CD8-positive, alpha-beta memory T cell (primary cell): Measurements from ENCODE around the gene KRTAP5-11. TPM values are rescaled to one million over a fixed set of nuclear protein-coding genes. Genes with fewer than 3 reads are reported as not detected.
"Not testable (repeated sequence)": the region's sequence is repeated elsewhere in the genome, so short reads cannot be mapped to it uniquely, and the experiment has no call there.

ENCODE experiments used
- CTCF ChIA-PET: fragments of 350-600 bp; sonication (Branson Sonifier 250); formaldehyde crosslinking; loops from one replicate; lab custom pipeline; 2021; ENCODE audit warnings: antibody characterized with exemption; lab: Charles Lee
- POLR2A ChIA-PET: fragments of 350-600 bp; sonication (Branson Sonifier 250); formaldehyde crosslinking; loops from one replicate; lab custom pipeline; 2021; ENCODE audit warnings: antibody characterized with exemption; lab: Charles Lee
- DNase-seq, 5 donors: peaks; one replicate each; pipeline versions ENCODE4 v3.0.0 to v3.0.0-alpha.2; 2020 to 2022; ENCODE audit warnings: mixed read lengths in 1 of 5
- H3K27ac ChIP-seq: one replicate; pipeline ENCODE4 v1.7.0; 2013; ENCODE audit warnings: low read depth, mild to moderate bottlenecking, low read length, moderate library complexity
- H3K27me3 ChIP-seq: 2 replicates; pipeline ENCODE4 v1.7.0; 2013; ENCODE audit warnings: low read length, mild to moderate bottlenecking; ENCODE audit not compliant: insufficient read depth, poor library complexity, severe bottlenecking
- H3K36me3 ChIP-seq: 2 replicates; pipeline ENCODE4 v1.7.0; 2013; ENCODE audit warnings: mild to moderate bottlenecking, low read length, moderate library complexity; ENCODE audit not compliant: insufficient read depth
- H3K4me1 ChIP-seq: 2 replicates; pipeline ENCODE4 v1.7.0; 2013; ENCODE audit warnings: mild to moderate bottlenecking, low read length, moderate library complexity; ENCODE audit not compliant: insufficient read depth
- H3K4me3 ChIP-seq: 2 replicates; pipeline ENCODE4 v1.7.0; 2013; ENCODE audit warnings: mild to moderate bottlenecking, low read length
- H3K9me3 ChIP-seq: 2 replicates; pipeline ENCODE4 v1.7.0; 2013; ENCODE audit warnings: mild to moderate bottlenecking, low read length
- H3K27ac Mint-ChIP-seq, 8 donors: one replicate each; pipeline ENCODE4 v1.8.0; 2020 to 2021; ENCODE audit warnings: mixed read lengths in 8 of 8, mild to moderate bottlenecking in 6 of 8, inconsistent platforms in 3 of 8, moderate library complexity in 3 of 8
- H3K27me3 Mint-ChIP-seq, 2 donors: one replicate each; pipeline ENCODE4 v1.8.0; 2020 to 2021; ENCODE audit warnings: mixed read lengths in 2 of 2, mild to moderate bottlenecking in 1 of 2, moderate library complexity in 1 of 2
- H3K36me3 Mint-ChIP-seq, 3 donors: one replicate each; pipeline ENCODE4 v1.8.0; 2020 to 2021; ENCODE audit warnings: mixed read lengths in 3 of 3, inconsistent platforms in 1 of 3, mild to moderate bottlenecking in 1 of 3
- H3K4me1 Mint-ChIP-seq, 3 donors: one replicate each; pipeline ENCODE4 v1.8.0; 2020 to 2021; ENCODE audit warnings: mixed read lengths in 3 of 3, inconsistent platforms in 1 of 3, mild to moderate bottlenecking in 1 of 3
- H3K4me3 Mint-ChIP-seq, 7 donors: one replicate each; pipeline ENCODE4 v1.8.0; 2020 to 2021; ENCODE audit warnings: mixed read lengths in 7 of 7, mild to moderate bottlenecking in 6 of 7, moderate library complexity in 4 of 7, inconsistent platforms in 2 of 7
- H3K9me3 Mint-ChIP-seq, 5 donors: one replicate each; pipeline ENCODE4 v1.8.0; 2020 to 2022; ENCODE audit warnings: mixed read lengths in 5 of 5, mild to moderate bottlenecking in 3 of 5, moderate library complexity in 2 of 5, inconsistent platforms in 1 of 5
- polyA plus RNA-seq: library from polyadenylated mRNA; unstranded; fragments of 300-500 nt; fragmentation: Illumina TruSeq; gene quantifications from one replicate; pipeline ENCODE4 v1.2.3, GENCODE V29; 2021
- total RNA-seq, 2 experiments: library from RNA; stranded (reverse); gene quantifications; one replicate each; pipeline ENCODE4 v1.2.3, GENCODE V29; 2021

Gene KRTAP5-11
- total and polyA plus RNA-seq, 3 experiments from 2014 or later = not detected

- Histone ChIP-seq H3K4me3 (no peak overlapping the region), H3K27ac (no peak overlapping the region), H3K4me1 (no peaks in the 10 kb centered on the region), H3K36me3 (no peaks in the 10 kb centered on the region), H3K9me3 (no peaks in the 10 kb centered on the region), H3K27me3 (peaks cover 3% of the 10 kb centered on the region)
- H3K4me3 Mint-ChIP-seq = no peak overlapping the region
- peaks cover 25 to 60% of the 10 kb centered on the region in 2 donors for H3K27me3 Mint-ChIP-seq
- peaks cover 0 to 10% (median 5%) of the 10 kb centered on the region in 5 donors for H3K9me3 Mint-ChIP-seq
- H3K27ac Mint-ChIP-seq = no peak overlapping the region
- no peak for DNase-seq
- ChIA-PET POLR2A (no interaction called here), CTCF (no interaction called here)
- peaks cover 0 to 8% (median 7%) of the 10 kb centered on the region in 3 donors for H3K4me1 Mint-ChIP-seq
- H3K36me3 Mint-ChIP-seq = peaks cover 0 to 11% (median 0%) of the 10 kb centered on the region in 3 donors
Measured at GRCh38 chr11:71543866-71544265, 38.8 kb downstream of the KRTAP5-11 start.

GRCh38 chr11:71542879-71543777 lies 39.5 kb downstream of the KRTAP5-11 start:
- H3K4me1 Mint-ChIP-seq = peaks cover 0 to 8% (median 7%) of the 10 kb centered on the region in 3 donors
- Histone ChIP-seq H3K27ac (no peak overlapping the region), H3K4me3 (no peak overlapping the region), H3K27me3 (peaks cover 3% of the 10 kb centered on the region), H3K36me3 (no peaks in the 10 kb centered on the region), H3K4me1 (no peaks in the 10 kb centered on the region), H3K9me3 (no peaks in the 10 kb centered on the region)
- CTCF ChIA-PET = no interaction called here
- DNase-seq = no peak
- POLR2A ChIA-PET = no interaction called here
- H3K9me3 Mint-ChIP-seq = peaks cover 0 to 10% (median 5%) of the 10 kb centered on the region in 5 donors
- H3K36me3 Mint-ChIP-seq = peaks cover 0 to 11% (median 0%) of the 10 kb centered on the region in 3 donors
- H3K4me3 Mint-ChIP-seq = no peak overlapping the region
- H3K27ac Mint-ChIP-seq = no peak overlapping the region
- peaks cover 21 to 58% of the 10 kb centered on the region in 2 donors for H3K27me3 Mint-ChIP-seq

GRCh38 chr11:71542382-71542781 lies 40.3 kb downstream of the KRTAP5-11 start:
- H3K4me3 Mint-ChIP-seq = no peak overlapping the region
- Histone ChIP-seq H3K27ac (no peak overlapping the region), H3K4me1 (no peaks in the 10 kb centered on the region), H3K27me3 (no peaks in the 10 kb centered on the region), H3K9me3 (no peaks in the 10 kb centered on the region), H3K4me3 (no peak overlapping the region), H3K36me3 (no peaks in the 10 kb centered on the region)
- H3K9me3 Mint-ChIP-seq = peaks cover 0 to 10% (median 5%) of the 10 kb centered on the region in 5 donors
- CTCF ChIA-PET = no interaction called here
- H3K4me1 Mint-ChIP-seq = peaks cover 0 to 8% (median 7%) of the 10 kb centered on the region in 3 donors
- peaks cover 20 to 54% of the 10 kb centered on the region in 2 donors for H3K27me3 Mint-ChIP-seq
- H3K27ac Mint-ChIP-seq = no peak overlapping the region
- DNase-seq = no peak
- peaks cover 0 to 11% (median 0%) of the 10 kb centered on the region in 3 donors for H3K36me3 Mint-ChIP-seq
- POLR2A ChIA-PET = no interaction called here

- H3K9me3 ChIP-seq, DNase-seq, POLR2A ChIA-PET, H3K4me1 ChIP-seq, H3K4me3 ChIP-seq, H3K4me3 Mint-ChIP-seq, H3K27me3 ChIP-seq, H3K36me3 ChIP-seq, CTCF ChIA-PET, H3K4me1 Mint-ChIP-seq, H3K27ac ChIP-seq: not testable (repeated sequence)
- peaks cover 0 to 11% (median 0%) of the 10 kb centered on the region in 3 donors for H3K36me3 Mint-ChIP-seq
- H3K27me3 Mint-ChIP-seq = peaks cover 16 to 52% of the 10 kb centered on the region in 2 donors
- H3K27ac Mint-ChIP-seq = peak overlapping the region in 1 of 8 donors; percentile 51
- H3K9me3 Mint-ChIP-seq = peaks cover 0 to 10% (median 5%) of the 10 kb centered on the region in 5 donors
Measured at GRCh38 chr11:71540521-71541304, 42.0 kb downstream of the KRTAP5-11 start.

GRCh38 chr11:71539971-71540370 lies 42.7 kb downstream of the KRTAP5-11 start:
- H3K9me3 ChIP-seq, CTCF ChIA-PET, H3K9me3 Mint-ChIP-seq, H3K27ac ChIP-seq, H3K4me1 ChIP-seq, H3K36me3 ChIP-seq, H3K4me1 Mint-ChIP-seq, H3K4me3 Mint-ChIP-seq, H3K27ac Mint-ChIP-seq, H3K4me3 ChIP-seq, DNase-seq, POLR2A ChIA-PET, H3K27me3 ChIP-seq: not testable (repeated sequence)
- Mint-ChIP-seq H3K36me3 (peaks cover 0 to 11% (median 0%) of the 10 kb centered on the region in 3 donors), H3K27me3 (peaks cover 13 to 51% of the 10 kb centered on the region in 2 donors)

DNA sequence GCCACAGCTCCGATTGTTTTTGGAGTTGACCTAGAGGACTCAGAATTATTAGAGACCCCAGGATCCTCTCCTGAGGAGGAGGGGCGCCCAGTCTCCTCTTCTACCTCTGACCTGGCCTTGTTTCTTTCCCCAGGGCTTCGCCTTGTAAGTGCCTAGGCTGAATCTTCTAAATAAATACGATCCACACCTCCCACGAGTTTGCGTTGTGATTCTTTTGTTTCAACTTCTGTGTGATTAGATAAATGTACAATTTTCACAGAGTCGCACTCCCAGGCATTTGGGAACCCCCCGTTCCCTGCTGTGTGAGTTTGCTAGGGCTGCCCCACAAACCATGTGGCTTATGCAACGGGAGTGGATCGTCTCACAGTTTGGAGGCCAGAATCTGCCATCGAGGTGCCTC lies 43.7 kb downstream of the KRTAP5-11 start:
- H3K27ac ChIP-seq = no peak overlapping the region
- DNase-seq = no peak
- Mint-ChIP-seq H3K9me3 (peaks cover 0 to 9% (median 5%) of the 10 kb centered on the region in 5 donors), H3K4me3 (no peak overlapping the region), H3K4me1 (peaks cover 0 to 8% (median 4%) of the 10 kb centered on the region in 3 donors), H3K27me3 (peaks cover 11 to 45% of the 10 kb centered on the region in 2 donors), H3K27ac (no peak overlapping the region), H3K36me3 (peaks cover 0 to 11% (median 0%) of the 10 kb centered on the region in 3 donors)
- no peaks in the 10 kb centered on the region for H3K36me3 ChIP-seq
- no peaks in the 10 kb centered on the region for H3K9me3 ChIP-seq
- H3K4me1 ChIP-seq = no peaks in the 10 kb centered on the region
- ChIA-PET POLR2A (no interaction called here), CTCF (no interaction called here)
- no peaks in the 10 kb centered on the region for H3K27me3 ChIP-seq
- no peak overlapping the region for H3K4me3 ChIP-seq

DNA sequence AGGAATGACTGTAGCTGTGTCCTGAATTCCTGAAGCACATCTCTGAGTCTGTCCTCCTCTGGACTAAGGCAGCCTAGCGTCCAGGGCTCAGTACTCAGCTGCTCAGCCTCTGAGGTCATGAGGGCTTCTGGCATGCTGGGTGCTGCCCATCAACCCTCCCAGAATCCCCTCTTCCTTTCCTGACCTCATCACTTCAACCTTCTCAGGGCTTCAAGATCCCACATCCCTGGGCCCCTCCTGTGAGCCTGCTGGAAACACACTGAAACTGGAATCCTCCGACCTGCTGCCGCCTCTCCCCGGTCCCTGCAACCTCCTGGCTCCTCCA lies 44.0 kb downstream of the KRTAP5-11 start:
- Mint-ChIP-seq H3K36me3 (peaks cover 0 to 11% (median 0%) of the 10 kb centered on the region in 3 donors), H3K4me3 (no peak overlapping the region), H3K27ac (no peak overlapping the region), H3K9me3 (peaks cover 0 to 9% (median 5%) of the 10 kb centered on the region in 5 donors), H3K27me3 (peaks cover 11 to 45% of the 10 kb centered on the region in 2 donors), H3K4me1 (peaks cover 0 to 5% (median 2%) of the 10 kb centered on the region in 3 donors)
- ChIA-PET CTCF (no interaction called here), POLR2A (no interaction called here)
- Histone ChIP-seq H3K27ac (no peak overlapping the region), H3K4me3 (no peak overlapping the region), H3K36me3 (no peaks in the 10 kb centered on the region), H3K9me3 (no peaks in the 10 kb centered on the region), H3K4me1 (no peaks in the 10 kb centered on the region), H3K27me3 (no peaks in the 10 kb centered on the region)
- no peak for DNase-seq
